Measurements from ENCODE around the gene FLYWCH2.

The FLYWCH2 gene

GRCh38 chr16:2852003-2852730 is 30.8 kb upstream of the FLYWCH2 start:
- Histone ChIP-seq H3K9me3 (ENCODE audit: severe bottlenecking) (peaks cover 10% of the 10 kb centered on the region), H3K4me3 (ENCODE audit: low read depth, low read length) (no peak overlapping the region), H3K27ac (no peak overlapping the region), H3K36me3 (no peaks in the 10 kb centered on the region), H3K27me3 (ENCODE audit: insufficient read depth, low read depth, severe bottlenecking) (no peaks in the 10 kb centered on the region)
- DNase-seq: no peak
- no peak for TF ChIP-seq CTCF (IDR thresholded peaks at IDR 0.05; ENCODE audit: low read depth, low read length)

DNA sequence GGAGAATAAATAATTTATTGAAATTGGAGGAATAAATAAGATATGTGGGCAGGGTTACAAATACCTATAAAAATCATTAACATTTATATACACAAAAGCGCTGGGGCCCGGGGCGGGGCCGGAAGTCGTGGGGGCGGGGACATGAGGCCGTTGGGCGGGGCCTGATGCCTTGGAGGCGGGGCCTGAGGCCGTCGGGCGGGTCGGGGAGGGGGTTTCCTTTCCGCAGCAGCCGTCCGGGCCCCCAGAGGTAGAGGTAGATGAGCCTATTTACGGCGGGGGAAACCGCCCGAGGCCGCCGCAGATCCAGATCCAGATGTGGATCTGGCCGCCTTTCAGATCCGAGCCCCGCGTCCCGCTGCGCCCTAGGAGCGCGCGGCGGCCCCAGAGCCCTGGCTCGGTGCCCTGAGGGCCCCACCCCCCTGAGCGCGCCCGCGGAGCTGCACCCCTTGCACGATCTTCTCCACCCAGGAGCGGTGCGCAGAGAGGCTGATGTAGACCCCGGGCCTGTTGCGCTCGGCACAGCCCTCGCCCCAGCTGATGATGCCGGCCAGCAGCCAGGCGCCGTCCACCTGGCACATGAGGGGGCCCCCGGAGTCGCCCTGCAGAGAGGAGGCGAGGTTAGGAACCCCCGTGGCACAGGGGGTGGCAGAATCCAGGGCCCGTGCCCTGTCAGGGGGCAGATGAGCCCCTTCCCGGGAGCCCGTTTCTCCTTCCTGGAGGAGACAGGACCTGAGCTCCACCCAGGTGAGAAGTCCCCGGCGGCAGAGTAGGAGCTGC is 30.1 kb upstream of the FLYWCH2 start:
- Histone ChIP-seq H3K4me3 (ENCODE audit: low read depth, low read length) (no peak overlapping the region), H3K27ac (no peak overlapping the region), H3K27me3 (ENCODE audit: insufficient read depth, low read depth, severe bottlenecking) (no peaks in the 10 kb centered on the region), H3K36me3 (no peaks in the 10 kb centered on the region), H3K9me3 (ENCODE audit: severe bottlenecking) (peaks cover 10% of the 10 kb centered on the region)
- no peak for TF ChIP-seq CTCF (IDR thresholded peaks at IDR 0.05; ENCODE audit: low read depth, low read length)
- no peak for DNase-seq

GRCh38 chr16:2853531-2854073 is 29.4 kb upstream of the FLYWCH2 start:
- no peak for TF ChIP-seq CTCF (IDR thresholded peaks at IDR 0.05; ENCODE audit: low read depth, low read length)
- H3K27ac ChIP-seq: no peak overlapping the region
- H3K4me3 ChIP-seq (ENCODE audit: low read depth, low read length): no peak overlapping the region
- DNase-seq: no peak
- H3K36me3 ChIP-seq: no peaks in the 10 kb centered on the region
- H3K27me3 ChIP-seq (ENCODE audit: insufficient read depth, low read depth, severe bottlenecking): no peaks in the 10 kb centered on the region
- H3K9me3 ChIP-seq (ENCODE audit: severe bottlenecking): peaks cover 10% of the 10 kb centered on the region

GRCh38 chr16:2854700-2855309 is 28.2 kb upstream of the FLYWCH2 start:
- Histone ChIP-seq H3K27ac (no peak overlapping the region), H3K4me3 (ENCODE audit: low read depth, low read length) (no peak overlapping the region), H3K9me3 (ENCODE audit: severe bottlenecking) (peaks cover 10% of the 10 kb centered on the region), H3K36me3 (no peaks in the 10 kb centered on the region), H3K27me3 (ENCODE audit: insufficient read depth, low read depth, severe bottlenecking) (no peaks in the 10 kb centered on the region)
- no peak for DNase-seq
- TF ChIP-seq CTCF (IDR thresholded peaks at IDR 0.05; ENCODE audit: low read depth, low read length): peak; percentile 40; the same call in 1 of the 2 replicates

DNA sequence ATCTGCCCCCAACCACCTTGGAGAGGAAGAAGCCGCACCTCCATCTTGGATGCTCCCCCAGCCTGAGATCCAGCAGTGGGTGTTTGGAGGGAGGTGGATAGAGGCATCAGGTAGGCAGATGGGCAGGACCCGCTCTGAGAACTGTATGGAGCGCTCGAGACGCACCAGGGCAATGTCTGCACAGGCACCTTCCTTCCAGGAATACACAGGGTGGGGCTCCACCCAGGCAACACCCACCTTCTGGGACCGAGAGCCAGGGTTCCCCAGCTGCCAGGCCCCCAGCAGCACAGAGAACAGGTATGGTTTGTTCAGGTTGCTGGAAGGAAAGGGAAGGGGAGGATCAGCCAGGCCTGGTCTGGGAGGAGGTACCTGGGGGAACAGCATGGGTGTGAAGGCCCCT is 27.5 kb upstream of the FLYWCH2 start:
- H3K27me3 ChIP-seq (ENCODE audit: insufficient read depth, low read depth, severe bottlenecking): no peaks in the 10 kb centered on the region
- H3K36me3 ChIP-seq: no peaks in the 10 kb centered on the region
- peaks cover 10% of the 10 kb centered on the region for H3K9me3 ChIP-seq (ENCODE audit: severe bottlenecking)
- no peak for TF ChIP-seq CTCF (IDR thresholded peaks at IDR 0.05; ENCODE audit: low read depth, low read length)
- no peak overlapping the region for H3K27ac ChIP-seq
- no peak for DNase-seq
- no peak overlapping the region for H3K4me3 ChIP-seq (ENCODE audit: low read depth, low read length)

Data from WERI-Rb-1 (cell line).